Limb (tissue), 2 donors: Measurements from ENCODE around the gene BCAS1.

Experiments used
- DNase-seq, 2 donors: peaks; one replicate each; pipeline ENCODE4 v3.0.0-alpha.2; 2016; ENCODE audit errors: extremely low spot score in 2 of 2

The BCAS1 gene

DNA sequence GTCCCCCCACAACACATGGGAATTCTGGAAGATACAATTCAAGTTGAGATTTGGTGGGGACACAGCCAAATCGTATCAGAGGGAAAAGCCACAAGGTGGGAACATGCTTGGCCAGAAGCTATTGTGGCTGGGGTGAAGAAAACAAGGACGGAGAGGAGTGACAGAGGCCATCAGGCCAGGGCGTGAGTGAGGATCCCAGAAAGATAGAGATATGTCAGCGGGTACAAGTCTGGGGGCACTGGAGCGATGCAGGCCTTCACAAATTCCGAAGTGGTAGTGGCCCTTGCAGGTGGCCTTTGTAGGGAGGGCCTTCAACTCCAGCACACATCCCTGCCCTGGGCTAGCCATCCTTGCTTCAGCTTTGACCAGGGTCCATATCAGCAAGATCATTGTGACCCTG is 159.1 kb downstream of the BCAS1 start:
- DNase-seq = no peak

GRCh38 chr20:53910351-53911002 is 159.9 kb downstream of the BCAS1 start:
- no peak for DNase-seq

DNA sequence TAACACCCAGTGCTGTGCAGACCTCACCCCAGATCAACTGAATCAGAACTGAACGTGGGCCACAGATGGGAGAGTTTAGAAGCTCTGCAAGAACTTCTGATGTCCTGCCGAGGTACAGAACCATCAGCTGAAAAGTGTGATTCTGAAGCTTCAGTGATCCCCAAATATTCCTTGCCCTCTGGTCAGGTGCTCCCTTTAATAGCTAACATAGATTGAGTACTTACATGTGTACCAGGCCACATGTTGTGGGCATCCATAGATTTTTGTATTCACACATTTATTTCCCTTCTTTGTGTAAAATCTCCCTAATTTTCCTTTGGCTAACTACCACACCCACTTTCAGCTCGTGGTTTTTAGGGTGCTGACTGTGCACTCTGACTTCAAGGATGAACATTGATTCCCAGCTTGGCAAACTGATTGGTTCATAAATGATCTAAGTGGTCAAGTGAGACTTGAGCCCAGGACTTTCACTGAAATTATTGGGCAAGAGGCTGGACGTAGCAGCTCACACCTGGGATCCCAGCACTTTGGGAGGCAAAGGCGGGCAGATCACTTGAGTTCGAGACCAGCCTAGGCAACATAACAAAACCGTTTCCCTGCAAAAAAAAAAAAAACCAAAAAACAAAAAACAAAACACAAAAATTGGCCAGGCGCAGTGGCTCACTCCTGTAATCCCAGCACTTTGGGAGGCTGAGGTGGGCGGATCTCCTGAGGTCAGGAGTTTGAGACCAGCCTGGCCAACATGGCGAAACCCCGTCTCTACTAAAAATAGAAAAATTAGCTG is 162.2 kb downstream of the BCAS1 start:
- no peak for DNase-seq

DNA sequence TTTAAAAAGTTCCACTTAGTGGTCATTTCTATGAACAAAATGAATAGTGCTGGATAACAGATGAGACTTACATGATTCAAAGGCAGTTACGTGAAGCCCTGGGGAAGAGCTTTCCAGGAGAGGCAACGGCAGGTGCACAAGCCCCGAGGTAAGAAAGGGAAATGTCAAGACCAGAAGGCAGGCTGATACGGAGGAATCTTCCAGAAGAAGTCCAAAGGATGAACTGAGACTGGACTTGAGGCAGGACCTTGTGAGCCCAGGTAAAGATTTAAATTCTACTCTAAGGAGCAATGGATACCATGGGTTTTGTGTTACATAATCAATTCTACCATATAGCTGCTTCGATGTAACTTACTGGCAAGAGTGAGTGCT is 164.6 kb downstream of the BCAS1 start:
- DNase-seq = no peak

- DNase-seq = no peak
Measured at GRCh38 chr20:53905019-53905819, 165.2 kb downstream of the BCAS1 start.

GRCh38 chr20:53904261-53904660 is 166.1 kb downstream of the BCAS1 start:
- DNase-seq = no peak

DNA sequence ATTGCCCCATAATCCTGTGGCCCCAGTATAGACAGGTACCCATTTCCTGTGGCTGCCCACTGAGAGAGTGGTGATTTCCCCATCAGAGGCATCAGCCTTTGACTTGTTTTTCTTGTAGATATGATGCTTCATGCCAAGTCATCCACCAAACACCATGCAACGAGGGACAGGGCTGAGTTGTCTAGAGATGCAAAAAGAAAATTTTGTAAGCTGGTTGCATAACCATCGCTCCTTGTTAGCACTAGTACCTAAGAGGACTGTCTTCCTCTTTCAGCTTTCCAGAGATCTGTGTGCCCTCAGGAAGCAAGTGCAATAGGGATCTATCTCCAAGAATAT is 166.8 kb downstream of the BCAS1 start:
- no peak for DNase-seq

GRCh38 chr20:53902968-53903651 is 167.3 kb downstream of the BCAS1 start:
- no peak for DNase-seq

GRCh38 chr20:53901497-53902096 is 168.8 kb downstream of the BCAS1 start:
- peak in 1 of 2 donors; percentile 46 for DNase-seq

- DNase-seq = no peak
Measured at GRCh38 chr20:53901064-53901463, 169.3 kb downstream of the BCAS1 start.

DNA sequence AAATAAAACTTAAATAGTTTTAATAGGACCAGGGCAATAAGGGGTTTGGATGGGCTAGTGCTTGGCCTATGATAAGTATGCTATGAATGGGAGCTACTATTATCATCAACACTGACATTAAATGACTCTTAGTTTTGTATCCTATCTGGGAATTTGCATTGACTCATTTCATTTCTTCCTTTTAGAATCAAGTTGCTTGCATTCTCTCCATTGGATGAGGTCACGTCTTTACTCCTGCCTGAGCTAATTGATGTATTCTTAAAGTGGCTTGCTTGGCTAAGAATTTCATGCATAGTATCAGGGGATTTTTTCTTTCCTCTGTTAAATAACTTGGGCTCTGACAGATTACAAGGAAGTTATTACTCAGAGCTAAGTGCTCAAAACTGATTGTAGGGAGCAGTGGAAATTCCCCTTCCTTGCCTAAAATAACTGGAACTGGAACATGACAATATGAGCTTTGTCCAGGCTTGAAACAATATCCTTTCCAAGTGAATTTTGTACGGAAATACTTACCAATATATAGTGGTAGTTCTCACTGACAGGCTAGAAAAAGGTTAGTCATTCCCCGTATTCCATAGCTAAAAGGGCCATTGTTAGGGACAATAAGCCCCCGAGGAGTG is 169.9 kb downstream of the BCAS1 start:
- DNase-seq = peak in 1 of 2 donors; percentile 64

GRCh38 chr20:53899351-53900167 is 170.8 kb downstream of the BCAS1 start:
- DNase-seq = peak; percentile 63 to 76

GRCh38 chr20:53898556-53898931 is 171.8 kb downstream of the BCAS1 start:
- DNase-seq = no peak

- no peak for DNase-seq
Measured at GRCh38 chr20:53897884-53898555, 172.4 kb downstream of the BCAS1 start.

- DNase-seq = no peak
Measured at GRCh38 chr20:53896647-53897046, 173.7 kb downstream of the BCAS1 start.

GRCh38 chr20:53896041-53896440 is 174.4 kb downstream of the BCAS1 start:
- DNase-seq = no peak

DNA sequence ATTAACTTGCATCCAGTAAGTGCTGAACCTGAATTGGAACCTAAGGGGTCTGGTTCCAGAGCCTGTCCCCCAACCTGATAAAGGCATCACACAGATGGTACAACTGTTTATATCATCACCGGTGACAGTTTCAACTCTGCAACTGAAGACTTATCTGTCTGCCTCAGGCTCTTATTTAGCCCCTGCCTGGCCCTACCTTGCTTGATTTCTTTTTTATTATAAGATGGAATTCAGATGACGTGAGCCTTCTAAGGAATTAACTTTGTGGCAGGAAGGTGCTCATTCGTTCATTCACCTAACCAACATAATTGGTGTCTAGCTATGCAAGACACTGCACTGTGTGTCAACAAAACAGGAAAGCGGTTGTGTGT is 175.0 kb downstream of the BCAS1 start:
- DNase-seq = no peak

- no peak for DNase-seq
Measured at GRCh38 chr20:53894707-53895384, 175.5 kb downstream of the BCAS1 start.
